Esophagus muscularis mucosa (tissue), 4 donors: ENCODE data around the gene PLEKHA3.

ENCODE experiments used
- EP300 ChIP-seq: sonication (generic); formaldehyde crosslinking; IDR thresholded peaks from one replicate; pipeline ENCODE4 v1.6.1; 2017; ENCODE audit warnings: antibody characterized with exemption
- POLR2AphosphoS5 ChIP-seq, 2 donors: sonication (generic); formaldehyde crosslinking; IDR thresholded peaks; one replicate each; pipeline ENCODE4 v1.6.1; 2017; ENCODE audit warnings: antibody characterized with exemption in 2 of 2
- TF ChIP-seq, protein P1 (sequence below), 3 experiments: fragments of 200-600 bp in 2 of 3; fragments of 450-650 bp in 1 of 3; sonication (generic) in 2 of 3; IDR thresholded peaks; one replicate each; pipeline ENCODE4 v1.5.1; 2017 to 2019; ENCODE audit warnings: antibody characterized with exemption in 3 of 3, mild to moderate bottlenecking in 2 of 3, moderate library complexity in 1 of 3

- TF ChIP-seq EP300 (no peak), POLR2AphosphoS5 (IDR thresholded peaks at IDR 0.05) (no peak)
- TF ChIP-seq, protein P1, sequence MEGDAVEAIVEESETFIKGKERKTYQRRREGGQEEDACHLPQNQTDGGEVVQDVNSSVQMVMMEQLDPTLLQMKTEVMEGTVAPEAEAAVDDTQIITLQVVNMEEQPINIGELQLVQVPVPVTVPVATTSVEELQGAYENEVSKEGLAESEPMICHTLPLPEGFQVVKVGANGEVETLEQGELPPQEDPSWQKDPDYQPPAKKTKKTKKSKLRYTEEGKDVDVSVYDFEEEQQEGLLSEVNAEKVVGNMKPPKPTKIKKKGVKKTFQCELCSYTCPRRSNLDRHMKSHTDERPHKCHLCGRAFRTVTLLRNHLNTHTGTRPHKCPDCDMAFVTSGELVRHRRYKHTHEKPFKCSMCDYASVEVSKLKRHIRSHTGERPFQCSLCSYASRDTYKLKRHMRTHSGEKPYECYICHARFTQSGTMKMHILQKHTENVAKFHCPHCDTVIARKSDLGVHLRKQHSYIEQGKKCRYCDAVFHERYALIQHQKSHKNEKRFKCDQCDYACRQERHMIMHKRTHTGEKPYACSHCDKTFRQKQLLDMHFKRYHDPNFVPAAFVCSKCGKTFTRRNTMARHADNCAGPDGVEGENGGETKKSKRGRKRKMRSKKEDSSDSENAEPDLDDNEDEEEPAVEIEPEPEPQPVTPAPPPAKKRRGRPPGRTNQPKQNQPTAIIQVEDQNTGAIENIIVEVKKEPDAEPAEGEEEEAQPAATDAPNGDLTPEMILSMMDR (IDR thresholded peaks at IDR 0.05): no peak
These were observed 49.9 kb downstream of the PLEKHA3 start for GRCh38 chr2:178530131-178530530.
